Measurements from ENCODE around the gene NFE2.
A peak's percentile ranks its signal among the peaks of the same experiment; 100 is the strongest.
"Not testable (repeated sequence)": the region's sequence is repeated elsewhere in the genome, so short reads cannot be mapped to it uniquely, and the experiment has no call there.

NFE2 gene

GRCh38 chr12:54329759-54330158, 28.9 kb upstream of the NFE2 start:
- peak overlapping the region; percentile 82 for H3K27ac Mint-ChIP-seq (ENCODE audit: low read depth)
- no peaks in the 10 kb centered on the region for H3K9me3 Mint-ChIP-seq

GRCh38 chr12:54328595-54329337, 28.0 kb upstream of the NFE2 start:
- ATAC-seq (replicated peaks; ENCODE audit: extremely low read depth, poor library complexity, severe bottlenecking) (no peak), DNase-seq (ENCODE audit: low spot score in 2 of 2) (no peak)
- no peaks in the 10 kb centered on the region for H3K27me3 Mint-ChIP-seq
- peaks cover 50% of the 10 kb centered on the region for H3K4me1 Mint-ChIP-seq
- no peaks in the 10 kb centered on the region for H3K9me3 Mint-ChIP-seq
- H3K4me3 Mint-ChIP-seq = peak overlapping the region; percentile 15
- H3K27ac Mint-ChIP-seq (ENCODE audit: low read depth) = no peak overlapping the region
- peaks cover 9% of the 10 kb centered on the region for H3K36me3 Mint-ChIP-seq (ENCODE audit: insufficient read depth)

More at GRCh38 chr12:54329759-54330158, 28.9 kb upstream of the NFE2 start:
- Mint-ChIP-seq H3K36me3 (ENCODE audit: insufficient read depth) (peaks cover 9% of the 10 kb centered on the region), H3K4me1 (peaks cover 44% of the 10 kb centered on the region), H3K4me3 (no peak overlapping the region), H3K27me3 (no peaks in the 10 kb centered on the region)
- DNase-seq (ENCODE audit: low spot score in 2 of 2) (no peak), ATAC-seq (replicated peaks; ENCODE audit: extremely low read depth, poor library complexity, severe bottlenecking) (no peak)

DNA sequence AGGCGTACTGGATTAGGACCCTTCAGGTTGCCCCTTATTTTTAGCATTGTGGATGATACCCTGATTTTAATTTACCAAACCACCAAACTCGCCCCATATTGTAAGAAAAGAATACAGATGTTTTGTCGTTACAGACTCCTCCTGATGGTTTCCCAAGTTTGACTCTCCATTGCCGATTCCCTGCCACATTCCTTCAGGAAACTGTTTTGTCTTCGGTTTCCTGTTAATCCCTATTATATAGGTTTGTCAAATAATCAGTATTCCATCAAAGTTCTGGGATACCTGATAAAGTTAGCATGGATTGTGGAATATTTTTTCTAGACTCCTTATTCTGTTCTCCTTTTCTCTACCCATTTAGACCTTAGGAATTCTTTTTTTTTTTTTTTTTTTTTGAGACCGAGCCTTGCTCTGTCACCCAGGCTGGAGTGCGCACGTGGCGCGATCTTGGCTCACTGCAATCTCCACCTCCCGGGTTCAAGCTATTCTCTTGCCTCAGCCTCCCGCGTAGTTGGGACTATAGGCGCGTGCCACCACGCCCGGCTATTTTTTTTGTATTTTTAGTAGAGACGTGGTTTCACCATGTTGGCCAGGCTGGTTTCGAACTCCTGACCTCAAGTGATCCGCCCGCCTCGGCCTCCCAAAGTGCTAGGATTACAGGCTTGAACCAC, 24.8 kb upstream of the NFE2 start:
- not testable (repeated sequence) for ATAC-seq (replicated peaks; ENCODE audit: extremely low read depth, poor library complexity, severe bottlenecking); DNase-seq (ENCODE audit: low spot score in 2 of 2); H3K27me3 Mint-ChIP-seq; H3K9me3 Mint-ChIP-seq
- peaks cover 11% of the 10 kb centered on the region for H3K36me3 Mint-ChIP-seq (ENCODE audit: insufficient read depth)
- peak overlapping the region; percentile 96 for H3K4me3 Mint-ChIP-seq
- peak overlapping the region; percentile 100 for H3K27ac Mint-ChIP-seq (ENCODE audit: low read depth)
- peaks cover 47% of the 10 kb centered on the region for H3K4me1 Mint-ChIP-seq

DNA sequence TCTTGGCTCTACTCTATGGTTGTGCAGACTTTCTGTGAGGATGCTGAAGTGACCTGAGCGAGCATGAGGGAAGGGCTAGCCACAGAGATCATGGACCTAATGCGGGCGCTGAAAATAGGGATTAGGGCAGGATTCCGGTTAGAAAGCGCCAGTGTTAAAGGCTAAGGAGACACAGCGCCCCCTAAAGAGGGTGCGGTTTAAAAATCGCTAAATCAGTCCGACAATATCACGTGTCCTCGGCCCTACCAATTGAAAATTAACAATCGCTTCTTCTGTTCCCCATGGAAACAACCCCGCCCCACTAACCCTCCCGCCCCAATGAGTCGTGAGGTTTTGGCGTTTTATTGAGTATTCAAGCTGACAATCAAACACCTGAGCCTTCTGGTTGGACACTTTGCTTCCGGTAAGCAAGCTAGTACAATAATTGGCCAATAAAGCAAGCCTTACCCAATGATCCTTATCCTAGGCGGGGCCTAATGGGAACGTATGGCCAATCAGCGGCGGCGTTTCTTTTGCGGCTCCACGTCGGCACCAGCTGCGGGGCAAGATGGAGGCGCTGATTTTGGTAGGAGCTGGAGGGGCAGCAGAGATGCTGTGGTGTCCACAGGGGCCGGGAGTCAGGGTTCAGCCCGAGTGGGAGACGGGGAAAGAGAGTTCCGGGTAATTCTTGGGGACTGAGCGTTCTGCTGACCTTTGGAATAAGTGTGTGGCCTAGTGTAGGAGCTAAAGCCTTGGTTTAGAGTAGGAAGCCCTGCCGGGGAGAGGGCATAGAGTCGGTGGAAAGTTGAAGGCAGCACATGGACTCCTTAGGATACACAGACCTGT, 24.0 kb upstream of the NFE2 start, which contains the start of gene COPZ1:
COPZ1 (plus strand) TSS at position 515 of the 825 bp plus-strand sequence; CDS start at position 548, 33 bp downstream.
- ATAC-seq (replicated peaks; ENCODE audit: extremely low read depth, poor library complexity, severe bottlenecking) (peak; percentile 98), DNase-seq (ENCODE audit: low spot score in 2 of 2) (peak; percentile 83 to 92)
- no peaks in the 10 kb centered on the region for H3K27me3 Mint-ChIP-seq
- no peaks in the 10 kb centered on the region for H3K9me3 Mint-ChIP-seq
- H3K36me3 Mint-ChIP-seq (ENCODE audit: insufficient read depth) = peaks cover 11% of the 10 kb centered on the region
- peak within 1 kb of the TSS; percentile 96 for H3K4me3 Mint-ChIP-seq
- H3K27ac Mint-ChIP-seq (ENCODE audit: low read depth) = peak within 1 kb of the TSS; percentile 100
- peaks cover 41% of the 10 kb centered on the region for H3K4me1 Mint-ChIP-seq

DNA sequence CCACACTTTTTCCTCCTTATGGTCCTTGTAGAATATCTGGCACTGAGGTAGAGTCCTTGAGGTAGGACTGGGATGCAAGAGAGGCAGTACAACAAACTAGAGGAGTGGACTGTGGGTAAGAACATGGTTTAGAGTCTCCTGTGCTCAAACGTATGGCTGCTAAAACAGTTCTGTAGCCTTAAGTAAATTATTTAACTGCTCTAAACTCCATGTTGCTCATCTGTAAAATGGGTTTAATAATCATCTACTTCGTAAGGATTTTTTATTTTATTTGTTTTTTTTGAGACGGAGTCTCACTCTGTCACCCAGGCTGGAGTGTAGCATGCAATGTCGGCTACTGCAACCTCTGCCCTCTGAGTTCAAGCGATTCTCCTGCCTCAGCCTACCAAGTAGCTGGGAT, 20.5 kb upstream of the NFE2 start:
- ATAC-seq (replicated peaks; ENCODE audit: extremely low read depth, poor library complexity, severe bottlenecking) (no peak), DNase-seq (ENCODE audit: low spot score in 2 of 2) (no peak)
- no peaks in the 10 kb centered on the region for H3K9me3 Mint-ChIP-seq
- peaks cover 18% of the 10 kb centered on the region for H3K4me1 Mint-ChIP-seq
- H3K4me3 Mint-ChIP-seq = no peak overlapping the region
- peaks cover 9% of the 10 kb centered on the region for H3K36me3 Mint-ChIP-seq (ENCODE audit: insufficient read depth)
- no peak overlapping the region for H3K27ac Mint-ChIP-seq (ENCODE audit: low read depth)
- H3K27me3 Mint-ChIP-seq = no peaks in the 10 kb centered on the region

GRCh38 chr12:54312309-54312708, 11.5 kb upstream of the NFE2 start:
- H3K9me3 Mint-ChIP-seq; H3K27me3 Mint-ChIP-seq; H3K4me1 Mint-ChIP-seq; H3K36me3 Mint-ChIP-seq (ENCODE audit: insufficient read depth); H3K27ac Mint-ChIP-seq (ENCODE audit: low read depth); H3K4me3 Mint-ChIP-seq; DNase-seq (ENCODE audit: low spot score in 2 of 2); ATAC-seq (replicated peaks; ENCODE audit: extremely low read depth, poor library complexity, severe bottlenecking): not testable (repeated sequence)

DNA sequence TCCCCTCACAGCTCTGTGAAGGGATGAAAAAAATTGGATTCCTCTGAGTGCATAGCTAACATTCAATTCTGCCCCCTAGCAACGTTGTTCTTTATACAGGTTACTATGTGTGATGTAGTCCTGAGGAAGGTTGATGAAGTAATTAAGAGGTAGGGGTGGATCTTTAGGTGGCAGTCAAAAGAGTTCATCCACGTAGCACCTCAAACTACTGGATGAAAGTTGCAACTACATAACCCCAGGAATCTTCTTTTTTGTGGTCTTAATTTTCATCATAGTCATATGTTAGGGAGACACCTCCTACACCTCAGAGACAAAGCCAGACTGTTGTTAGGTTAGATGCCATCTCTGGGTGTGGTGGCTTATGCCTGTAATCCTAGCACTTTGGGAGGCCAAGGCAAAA, 10.2 kb upstream of the NFE2 start:
- H3K4me3 Mint-ChIP-seq = no peak overlapping the region
- H3K9me3 Mint-ChIP-seq = no peaks in the 10 kb centered on the region
- ATAC-seq (replicated peaks; ENCODE audit: extremely low read depth, poor library complexity, severe bottlenecking) (no peak), DNase-seq (ENCODE audit: low spot score in 2 of 2) (no peak)
- H3K27me3 Mint-ChIP-seq = peaks cover 9% of the 10 kb centered on the region
- H3K27ac Mint-ChIP-seq (ENCODE audit: low read depth) = no peak overlapping the region
- peaks cover 14% of the 10 kb centered on the region for H3K4me1 Mint-ChIP-seq
- H3K36me3 Mint-ChIP-seq (ENCODE audit: insufficient read depth) = no peaks in the 10 kb centered on the region

GRCh38 chr12:54306925-54307741, 6.3 kb upstream of the NFE2 start:
- no peak overlapping the region for H3K4me3 Mint-ChIP-seq
- peaks cover 19% of the 10 kb centered on the region for H3K27me3 Mint-ChIP-seq
- DNase-seq (ENCODE audit: low spot score in 2 of 2) (no peak), ATAC-seq (replicated peaks; ENCODE audit: extremely low read depth, poor library complexity, severe bottlenecking) (peak; percentile 28)
- peaks cover 29% of the 10 kb centered on the region for H3K4me1 Mint-ChIP-seq
- H3K9me3 Mint-ChIP-seq = no peaks in the 10 kb centered on the region
- H3K36me3 Mint-ChIP-seq (ENCODE audit: insufficient read depth) = no peaks in the 10 kb centered on the region
- H3K27ac Mint-ChIP-seq (ENCODE audit: low read depth) = peak overlapping the region; percentile 47

- H3K27ac Mint-ChIP-seq (ENCODE audit: low read depth) = no peak overlapping the region
- ATAC-seq (replicated peaks; ENCODE audit: extremely low read depth, poor library complexity, severe bottlenecking) = peak; percentile 61
- peaks cover 38% of the 10 kb centered on the region for H3K27me3 Mint-ChIP-seq
- no peaks in the 10 kb centered on the region for H3K9me3 Mint-ChIP-seq
- peak overlapping the region; percentile 59 for H3K4me3 Mint-ChIP-seq
- peaks cover 35% of the 10 kb centered on the region for H3K4me1 Mint-ChIP-seq
- no peak for DNase-seq (ENCODE audit: low spot score in 2 of 2)
- H3K36me3 Mint-ChIP-seq (ENCODE audit: insufficient read depth) = peaks cover 1% of the 10 kb centered on the region
These were observed 3.5 kb upstream of the NFE2 start for GRCh38 chr12:54304187-54304810.

- Mint-ChIP-seq H3K9me3 (no peaks in the 10 kb centered on the region), H3K4me3 (no peak overlapping the region), H3K36me3 (ENCODE audit: insufficient read depth) (peaks cover 1% of the 10 kb centered on the region), H3K4me1 (peaks cover 35% of the 10 kb centered on the region), H3K27me3 (peaks cover 44% of the 10 kb centered on the region), H3K27ac (ENCODE audit: low read depth) (no peak overlapping the region)
- DNase-seq (ENCODE audit: low spot score in 2 of 2) (no peak), ATAC-seq (replicated peaks; ENCODE audit: extremely low read depth, poor library complexity, severe bottlenecking) (no peak)
These were observed 2.8 kb upstream of the NFE2 start for GRCh38 chr12:54303640-54304039.

- Mint-ChIP-seq H3K4me1 (peaks cover 27% of the 10 kb centered on the region), H3K27me3 (peaks cover 54% of the 10 kb centered on the region), H3K36me3 (ENCODE audit: insufficient read depth) (peaks cover 1% of the 10 kb centered on the region), H3K9me3 (no peaks in the 10 kb centered on the region), H3K27ac (ENCODE audit: low read depth) (no peak overlapping the region), H3K4me3 (no peak overlapping the region)
- ATAC-seq (replicated peaks; ENCODE audit: extremely low read depth, poor library complexity, severe bottlenecking) = no peak
- no peak for DNase-seq (ENCODE audit: low spot score in 2 of 2)
These were observed 723 bp upstream of the NFE2 start for GRCh38 chr12:54301428-54302048.
